Hematopoietic multipotent progenitor cell treated with erythropoietin and hydrocortisone succinate and interleukin-3 and kit ligand, for 15 days (in vitro differentiated cells): Measurements from ENCODE around the gene RIPOR2.
"Not testable (repeated sequence)": the region's sequence is repeated elsewhere in the genome, so short reads cannot be mapped to it uniquely, and the experiment has no call there.

ENCODE experiments used
- DNase-seq: peaks from one replicate; pipeline ENCODE4 v3.0.0-alpha.2; 2015; ENCODE audit warnings: low spot score

The RIPOR2 gene

DNA sequence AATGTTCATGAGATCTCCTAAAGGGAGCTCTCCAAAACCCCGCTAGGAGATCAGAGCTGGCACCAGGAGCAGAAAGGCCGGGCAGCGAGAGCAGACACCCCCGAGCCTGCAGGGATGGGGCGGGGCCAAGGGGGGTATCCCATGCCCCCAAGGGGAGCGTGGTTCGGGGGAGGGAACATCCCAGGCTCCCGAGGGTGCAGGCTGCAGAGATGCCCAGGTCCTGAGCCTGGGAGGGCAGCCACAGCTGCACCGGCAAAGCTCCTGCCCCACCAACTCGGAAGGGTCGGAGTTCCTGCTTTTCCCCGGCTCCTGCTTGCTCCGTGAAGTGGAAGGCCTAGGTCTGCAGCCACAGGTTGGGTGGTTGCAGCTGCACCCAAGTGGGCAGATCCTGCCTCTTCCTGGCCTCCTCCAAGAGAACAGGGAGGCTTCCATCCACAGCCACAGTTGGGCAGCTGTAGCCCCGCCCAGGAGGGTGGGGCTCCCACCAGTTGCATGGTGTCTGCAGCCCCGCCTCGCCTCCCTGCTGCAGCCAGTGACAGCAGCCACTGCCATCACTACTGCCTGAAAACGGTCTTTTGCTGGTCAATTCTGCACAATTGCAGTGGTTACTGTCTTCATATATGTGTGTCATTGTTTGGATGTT is 174.4 kb downstream of the RIPOR2 start:
- peak; percentile 58 for DNase-seq

DNA sequence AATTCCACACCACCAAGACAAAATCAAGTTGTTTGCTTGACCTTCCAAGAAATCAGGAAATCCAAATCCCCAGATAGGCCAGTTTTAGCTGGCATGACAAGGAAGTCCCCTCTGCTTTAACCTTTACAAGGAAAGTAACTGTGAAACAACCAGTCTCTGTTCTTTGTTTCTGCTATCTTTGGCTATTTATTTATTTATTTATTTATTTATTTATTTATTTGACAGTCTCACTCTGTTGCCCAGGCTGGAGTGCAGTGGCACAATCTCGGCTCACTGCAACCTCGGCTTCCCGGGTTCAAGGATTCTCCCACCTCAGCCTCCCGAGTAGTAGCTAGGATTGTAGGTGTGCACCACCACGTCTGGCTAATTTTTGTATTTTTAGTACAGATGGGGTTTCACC is 175.6 kb downstream of the RIPOR2 start:
- no peak for DNase-seq

DNA sequence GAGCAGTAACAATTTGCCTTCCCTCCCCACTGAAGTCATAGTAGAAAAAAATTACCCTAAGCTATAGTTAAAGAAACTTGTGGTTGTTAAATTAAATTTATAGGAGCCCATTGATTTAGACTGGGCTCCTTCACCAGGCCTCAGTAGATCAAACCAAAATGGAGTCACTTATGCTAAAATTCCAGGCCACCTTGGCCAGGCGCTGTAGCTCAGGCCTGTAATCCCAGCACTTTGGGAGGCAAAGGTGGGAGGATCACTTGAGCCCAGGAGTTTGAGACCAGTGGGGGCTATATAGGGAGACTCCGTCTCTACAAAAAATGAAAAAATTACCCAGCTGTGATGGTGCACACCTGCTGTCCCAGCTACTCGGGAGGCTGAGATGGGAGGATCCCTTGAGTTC is 176.0 kb downstream of the RIPOR2 start:
- DNase-seq, result no peak

DNA sequence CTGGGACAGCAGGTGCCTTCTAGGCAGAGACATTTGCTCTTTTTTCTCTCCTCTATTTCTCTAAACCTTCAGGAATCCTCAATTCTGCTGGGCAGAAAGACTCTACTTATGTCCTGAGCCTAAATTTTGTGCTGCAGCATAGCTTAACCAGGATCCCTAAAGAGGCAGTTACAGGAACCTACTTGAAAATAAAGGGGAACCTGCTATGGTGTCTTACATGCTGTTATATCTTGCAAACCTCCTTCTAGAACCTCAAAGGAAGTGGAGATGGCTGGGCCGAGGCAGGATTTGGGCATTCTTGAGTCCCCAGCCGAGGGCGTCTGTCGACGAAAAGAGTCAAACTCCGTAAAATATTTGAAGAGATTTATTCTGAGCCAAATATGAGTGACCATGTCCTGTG is 178.1 kb downstream of the RIPOR2 start:
- DNase-seq, result no peak

DNA sequence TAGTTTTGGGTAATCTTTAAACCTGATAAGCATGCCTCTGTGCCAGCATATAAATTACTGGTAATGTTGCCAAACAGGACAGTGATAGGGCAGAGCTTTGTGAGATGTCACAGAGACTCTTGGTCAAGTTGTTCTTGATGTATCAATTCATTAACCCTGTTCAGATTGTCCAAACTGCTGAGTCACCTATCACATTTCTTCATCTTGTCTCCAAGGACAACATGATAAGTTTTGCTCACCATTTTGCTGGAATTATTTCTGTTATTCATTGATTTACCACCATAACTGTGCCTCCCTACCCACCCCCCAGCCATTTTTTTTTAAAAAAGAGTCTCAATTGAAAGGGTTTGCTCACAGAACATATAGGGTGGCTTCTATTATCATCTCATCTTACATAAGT is 180.5 kb downstream of the RIPOR2 start:
- DNase-seq, result no peak

DNA sequence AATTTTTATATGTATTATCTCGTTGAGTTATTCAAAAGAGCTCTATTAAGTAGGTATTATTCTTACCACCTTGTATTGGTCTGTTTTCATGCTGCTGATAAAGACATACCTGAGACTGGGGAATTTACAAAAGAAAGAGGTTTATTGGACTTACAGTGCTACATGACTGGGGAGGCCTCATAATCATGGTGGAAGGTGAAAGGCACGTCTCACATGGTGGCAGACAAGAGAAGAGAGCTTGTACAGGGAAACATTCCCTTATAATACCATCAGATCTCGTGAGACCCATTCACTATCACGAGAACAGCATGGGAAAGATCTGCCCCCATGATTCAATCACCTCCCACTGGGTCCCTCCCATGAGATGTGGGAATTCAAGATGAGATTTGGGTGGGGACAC is 181.4 kb downstream of the RIPOR2 start:
- DNase-seq, result not testable (repeated sequence)
